ENCODE measurements around the gene ITGB6.

ITGB6 gene

DNA sequence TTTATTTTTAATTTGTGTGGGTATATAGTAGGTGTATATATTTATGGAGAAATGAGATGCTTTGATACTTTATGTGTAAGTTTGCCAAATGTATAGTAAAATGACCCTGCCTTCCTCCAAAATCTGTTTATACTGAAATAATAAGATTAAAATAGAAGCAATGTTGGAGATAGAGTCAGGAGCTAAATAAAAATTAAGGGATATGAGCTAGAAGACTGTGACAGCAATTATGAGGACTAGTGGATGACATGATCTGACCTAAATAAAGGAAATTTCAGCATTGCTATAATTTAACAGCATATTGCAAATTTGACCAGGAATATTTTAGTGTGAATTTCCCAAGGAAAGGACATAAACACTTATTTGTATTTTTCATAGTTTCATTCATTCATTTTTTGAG, 60.7 kb downstream of the ITGB6 start:
- no peak for FAIRE-seq
- TF ChIP-seq, protein P1, sequence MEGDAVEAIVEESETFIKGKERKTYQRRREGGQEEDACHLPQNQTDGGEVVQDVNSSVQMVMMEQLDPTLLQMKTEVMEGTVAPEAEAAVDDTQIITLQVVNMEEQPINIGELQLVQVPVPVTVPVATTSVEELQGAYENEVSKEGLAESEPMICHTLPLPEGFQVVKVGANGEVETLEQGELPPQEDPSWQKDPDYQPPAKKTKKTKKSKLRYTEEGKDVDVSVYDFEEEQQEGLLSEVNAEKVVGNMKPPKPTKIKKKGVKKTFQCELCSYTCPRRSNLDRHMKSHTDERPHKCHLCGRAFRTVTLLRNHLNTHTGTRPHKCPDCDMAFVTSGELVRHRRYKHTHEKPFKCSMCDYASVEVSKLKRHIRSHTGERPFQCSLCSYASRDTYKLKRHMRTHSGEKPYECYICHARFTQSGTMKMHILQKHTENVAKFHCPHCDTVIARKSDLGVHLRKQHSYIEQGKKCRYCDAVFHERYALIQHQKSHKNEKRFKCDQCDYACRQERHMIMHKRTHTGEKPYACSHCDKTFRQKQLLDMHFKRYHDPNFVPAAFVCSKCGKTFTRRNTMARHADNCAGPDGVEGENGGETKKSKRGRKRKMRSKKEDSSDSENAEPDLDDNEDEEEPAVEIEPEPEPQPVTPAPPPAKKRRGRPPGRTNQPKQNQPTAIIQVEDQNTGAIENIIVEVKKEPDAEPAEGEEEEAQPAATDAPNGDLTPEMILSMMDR (IDR thresholded peaks at IDR 0.05; ENCODE audit: insufficient read depth, missing control alignments): no peak
- DNase-seq (ENCODE audit: insufficient read length, low spot score): no peak

DNA sequence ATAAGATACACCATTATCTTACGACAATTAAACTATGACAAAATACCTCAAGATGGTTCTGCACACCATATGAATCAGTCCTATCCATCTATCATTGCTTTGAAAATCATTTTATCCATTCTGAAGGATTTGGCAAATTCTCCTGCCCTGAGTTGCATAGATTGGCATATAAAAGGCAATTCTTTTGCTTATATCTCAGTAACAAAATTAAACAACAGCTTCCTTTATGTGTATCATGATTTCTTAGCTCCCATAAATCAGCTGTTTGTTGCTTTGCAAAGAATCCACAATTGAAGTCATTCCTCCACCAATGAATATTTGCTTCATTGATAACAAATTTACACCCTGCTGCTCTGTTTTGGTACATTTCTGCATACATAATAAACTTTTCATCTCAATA, 61.7 kb downstream of the ITGB6 start:
- DNase-seq (ENCODE audit: insufficient read length, low spot score) (no peak), FAIRE-seq (no peak)
- TF ChIP-seq, protein P1 (IDR thresholded peaks at IDR 0.05; ENCODE audit: insufficient read depth, missing control alignments): no peak

DNA sequence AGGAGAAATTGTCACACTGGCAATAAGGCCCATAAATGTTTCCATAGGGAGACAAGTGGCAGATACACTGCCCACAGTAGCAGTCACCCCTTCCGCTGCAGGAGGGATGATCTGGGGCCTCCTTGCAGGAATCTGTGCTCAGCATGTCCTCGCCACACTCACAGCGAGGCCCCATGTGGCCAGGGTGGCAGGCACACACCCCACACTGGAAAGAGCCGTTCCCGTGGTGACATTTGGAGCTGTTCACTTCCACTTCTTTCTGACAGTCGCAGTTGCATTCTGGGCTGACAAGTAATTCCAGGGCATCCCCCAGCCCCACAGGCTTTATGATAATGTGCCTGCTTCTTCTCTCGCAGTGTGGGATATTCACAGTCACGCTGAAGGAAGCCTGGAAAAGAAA, 62.6 kb downstream of the ITGB6 start:
- no peak for DNase-seq (ENCODE audit: insufficient read length, low spot score)
- FAIRE-seq: no peak
- TF ChIP-seq, protein P1 (IDR thresholded peaks at IDR 0.05; ENCODE audit: insufficient read depth, missing control alignments): no peak

DNA sequence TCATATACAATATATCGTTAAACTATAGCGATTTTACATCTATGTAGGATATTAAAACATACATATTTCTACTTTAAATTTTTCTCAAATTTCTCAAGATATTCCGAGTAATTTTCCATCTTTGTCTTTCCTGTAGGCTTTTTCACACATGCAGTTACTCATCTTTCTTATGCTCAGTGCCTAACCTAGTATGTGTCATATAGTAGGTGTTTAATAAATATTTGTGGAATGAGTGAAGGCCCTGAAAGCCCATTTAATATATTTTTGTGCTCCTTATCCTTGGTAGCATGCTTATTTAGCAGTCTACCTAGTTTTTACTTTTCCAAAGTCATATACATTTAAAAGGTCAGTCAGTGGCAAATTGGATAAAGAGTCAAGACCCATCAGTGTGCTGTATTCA, 67.3 kb downstream of the ITGB6 start:
- FAIRE-seq: no peak
- TF ChIP-seq, protein P1 (IDR thresholded peaks at IDR 0.05; ENCODE audit: insufficient read depth, missing control alignments): no peak
- DNase-seq (ENCODE audit: insufficient read length, low spot score): no peak

DNA sequence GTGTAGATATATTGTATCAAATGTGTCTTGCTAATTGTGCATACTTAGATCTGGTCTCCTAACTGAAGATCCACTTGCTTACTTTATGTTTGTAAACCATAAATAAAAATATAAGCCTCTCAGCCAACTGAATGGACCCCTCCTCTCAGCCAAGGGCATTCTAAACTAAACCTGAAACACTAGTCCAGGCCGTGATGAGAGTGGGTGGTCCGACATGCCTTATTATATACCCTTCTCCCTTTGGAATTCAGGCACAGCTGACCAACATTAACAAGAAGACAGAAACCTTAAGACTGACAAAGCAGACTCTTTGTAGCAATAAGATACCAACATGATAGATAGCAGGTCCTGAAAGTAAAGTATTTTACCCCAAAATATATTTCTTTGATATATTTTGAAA, 73.3 kb downstream of the ITGB6 start:
- FAIRE-seq (no peak), DNase-seq (ENCODE audit: insufficient read length, low spot score) (no peak)
- TF ChIP-seq, protein P1 (IDR thresholded peaks at IDR 0.05; ENCODE audit: insufficient read depth, missing control alignments): no peak

DNA sequence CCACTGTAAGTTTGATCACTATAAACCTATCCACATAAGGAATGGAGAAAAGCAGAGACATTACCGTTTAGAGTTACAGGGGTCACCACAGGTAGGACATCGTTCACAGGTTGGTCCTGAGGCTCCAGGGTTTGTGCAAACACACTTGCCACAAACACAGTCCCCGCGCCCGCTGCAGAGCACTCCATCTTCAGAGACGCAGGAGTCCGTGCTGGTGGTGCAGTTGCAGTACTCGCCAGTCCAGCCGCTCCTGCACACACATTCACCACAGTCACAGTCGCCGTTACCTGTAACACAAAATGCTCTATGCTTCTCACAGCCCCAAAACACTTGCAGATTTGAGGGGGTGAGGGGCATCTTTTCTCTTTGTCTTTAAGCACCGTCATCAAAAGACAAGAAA, 73.8 kb downstream of the ITGB6 start:
- TF ChIP-seq, protein P1 (IDR thresholded peaks at IDR 0.05; ENCODE audit: insufficient read depth, missing control alignments): no peak
- DNase-seq (ENCODE audit: insufficient read length, low spot score): no peak
- no peak for FAIRE-seq

DNA sequence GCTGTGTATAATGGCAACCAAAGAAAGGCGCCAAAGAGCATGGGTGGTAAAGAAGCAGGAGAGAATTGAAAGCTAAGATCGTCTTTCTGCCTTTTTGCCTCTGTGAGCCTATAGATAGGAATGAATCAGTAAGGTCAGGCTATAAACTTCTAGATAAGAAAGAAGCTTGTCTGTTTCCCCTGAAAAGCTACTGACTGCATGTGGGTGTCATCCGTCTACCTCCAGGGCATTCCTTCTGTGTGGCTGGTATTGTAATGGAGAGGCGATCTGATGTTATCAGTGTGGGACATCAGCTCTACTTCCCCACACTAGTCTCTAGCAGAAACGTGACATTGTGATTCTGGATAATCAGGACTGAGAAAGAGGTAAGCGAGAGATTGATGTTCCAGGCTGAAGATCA, 74.2 kb downstream of the ITGB6 start:
- TF ChIP-seq, protein P1 (IDR thresholded peaks at IDR 0.05; ENCODE audit: insufficient read depth, missing control alignments): no peak
- no peak for DNase-seq (ENCODE audit: insufficient read length, low spot score)
- FAIRE-seq: no peak
